ENCODE measurements around the gene DNAJC12.

The DNAJC12 gene

GRCh38 chr10:67861750-67862432, 23.9 kb upstream of the DNAJC12 start:
- DNase-seq, result no peak
- Histone ChIP-seq H3K36me3 (replicated peaks) (no peaks in the 10 kb centered on the region), H3K27me3 (replicated peaks) (no peaks in the 10 kb centered on the region), H3K27ac (no peak overlapping the region), H3K4me3 (ENCODE audit: low read depth, low read length) (no peak overlapping the region)
- in situ Hi-C loops (cut with HindIII; ENCODE audit: low pct_ligation_motif_present, low sequenced_read_pairs), result no loop called here
- TF ChIP-seq CTCF (IDR thresholded peaks at IDR 0.05; ENCODE audit: low read depth, low read length, missing control alignments), result no peak

- no peaks in the 10 kb centered on the region for H3K36me3 ChIP-seq (replicated peaks)
- no peak overlapping the region for H3K4me3 ChIP-seq (ENCODE audit: low read depth, low read length)
- no peaks in the 10 kb centered on the region for H3K27me3 ChIP-seq (replicated peaks)
- DNase-seq, result no peak
- H3K27ac ChIP-seq, result no peak overlapping the region
- in situ Hi-C loops (cut with HindIII; ENCODE audit: low pct_ligation_motif_present, low sequenced_read_pairs), result no loop called here
- no peak for TF ChIP-seq CTCF (IDR thresholded peaks at IDR 0.05; ENCODE audit: low read depth, low read length, missing control alignments)
Observed at GRCh38 chr10:67858971-67859370, 21.0 kb upstream of the DNAJC12 start.

- no peak for TF ChIP-seq CTCF (IDR thresholded peaks at IDR 0.05; ENCODE audit: low read depth, low read length, missing control alignments)
- Histone ChIP-seq H3K36me3 (replicated peaks) (no peaks in the 10 kb centered on the region), H3K27me3 (replicated peaks) (no peaks in the 10 kb centered on the region), H3K4me3 (ENCODE audit: low read depth, low read length) (no peak overlapping the region), H3K27ac (no peak overlapping the region)
- DNase-seq, result no peak
- in situ Hi-C loops (cut with HindIII; ENCODE audit: low pct_ligation_motif_present, low sequenced_read_pairs), result no loop called here
Observed at GRCh38 chr10:67853512-67853911, 15.5 kb upstream of the DNAJC12 start.

DNA sequence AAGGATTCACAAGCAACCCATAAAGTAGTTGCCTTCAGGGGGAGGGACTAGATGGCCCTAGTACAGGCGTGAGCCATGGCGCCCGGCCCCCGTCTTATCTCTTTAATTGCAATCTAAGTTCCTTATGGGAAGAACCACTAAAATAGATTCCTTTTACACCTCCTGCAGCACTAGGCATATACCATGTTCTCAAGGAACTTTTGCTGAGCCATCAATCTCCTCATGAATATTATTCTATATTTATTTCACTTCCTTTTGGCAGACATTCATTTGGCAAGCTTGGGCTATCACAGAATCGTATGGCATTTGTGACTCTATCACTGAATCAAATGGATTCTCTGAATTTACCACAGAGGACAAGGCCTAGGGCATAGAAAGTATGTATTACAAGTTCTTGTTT, 14.8 kb upstream of the DNAJC12 start:
- TF ChIP-seq CTCF (IDR thresholded peaks at IDR 0.05; ENCODE audit: low read depth, low read length, missing control alignments), result no peak
- in situ Hi-C loops (cut with HindIII; ENCODE audit: low pct_ligation_motif_present, low sequenced_read_pairs), result no loop called here
- no peak for DNase-seq
- H3K27me3 ChIP-seq (replicated peaks), result no peaks in the 10 kb centered on the region
- H3K36me3 ChIP-seq (replicated peaks), result no peaks in the 10 kb centered on the region
- no peak overlapping the region for H3K4me3 ChIP-seq (ENCODE audit: low read depth, low read length)
- no peak overlapping the region for H3K27ac ChIP-seq

DNA sequence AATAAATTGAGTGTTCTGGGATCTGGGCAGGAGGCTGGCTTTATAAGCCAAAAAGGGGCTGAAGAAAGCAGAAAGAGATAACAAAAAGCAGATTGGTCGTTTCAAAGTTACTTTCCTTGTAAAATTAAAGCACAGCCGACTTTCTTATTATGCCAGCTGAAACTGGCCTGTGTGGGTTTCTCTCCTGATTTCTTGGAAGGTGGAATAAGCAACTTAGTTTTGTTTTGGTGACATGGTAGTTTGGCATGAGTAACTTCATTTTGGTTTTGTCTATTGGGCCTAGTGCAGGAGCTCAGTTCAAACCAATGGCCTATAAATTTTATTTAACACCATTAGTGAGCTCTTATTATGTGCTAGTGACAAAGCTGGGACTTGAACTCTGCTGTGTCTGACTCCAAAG, 13.2 kb upstream of the DNAJC12 start:
- no peaks in the 10 kb centered on the region for H3K36me3 ChIP-seq (replicated peaks)
- no peak overlapping the region for H3K27ac ChIP-seq
- TF ChIP-seq CTCF (IDR thresholded peaks at IDR 0.05; ENCODE audit: low read depth, low read length, missing control alignments), result no peak
- DNase-seq, result no peak
- H3K4me3 ChIP-seq (ENCODE audit: low read depth, low read length), result no peak overlapping the region
- no peaks in the 10 kb centered on the region for H3K27me3 ChIP-seq (replicated peaks)
- in situ Hi-C loops (cut with HindIII; ENCODE audit: low pct_ligation_motif_present, low sequenced_read_pairs), result no loop called here

Data from brain microvascular endothelial cell (primary cell).